ENCODE measurements around the gene DNAAF8. TPM values are rescaled to one million over a fixed set of nuclear protein-coding genes. Genes with fewer than 3 reads are reported as not detected.

The DNAAF8 gene
- total and polyA plus RNA-seq, 2 donors (not counting 3 experiments of a cell fraction or from before 2014, with no cell fraction given): 0.58 to 1.0 TPM

DNA sequence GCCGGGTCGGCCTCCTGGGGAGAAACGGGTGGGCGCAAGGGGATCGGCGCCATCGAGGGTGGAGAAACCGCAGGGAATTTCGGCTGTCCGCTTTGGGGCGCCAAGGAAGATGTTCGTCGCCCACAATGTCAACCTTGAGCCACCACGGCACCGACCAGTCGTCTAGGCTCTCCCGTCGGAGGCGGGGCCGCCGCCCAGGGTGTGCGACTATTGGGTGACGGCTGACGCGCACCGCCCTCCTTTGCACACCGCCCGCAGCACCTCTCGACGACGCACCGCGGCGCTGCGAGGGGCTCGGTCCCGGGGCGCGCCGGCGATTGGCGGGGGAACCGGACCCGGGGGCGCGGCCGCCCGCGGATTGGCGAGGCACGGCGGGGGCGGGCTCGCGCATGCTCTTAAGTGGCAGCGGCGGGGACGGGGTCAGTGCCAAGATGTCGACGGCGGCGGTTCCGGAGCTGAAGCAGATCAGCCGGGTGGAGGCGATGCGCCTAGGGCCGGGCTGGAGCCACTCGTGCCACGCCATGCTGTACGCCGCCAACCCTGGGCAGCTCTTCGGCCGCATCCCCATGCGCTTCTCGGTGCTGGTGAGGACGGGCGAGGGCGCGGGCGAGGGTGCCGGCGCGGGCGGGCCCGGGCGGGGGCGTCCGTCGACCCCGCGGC lies 40.9 kb upstream of the DNAAF8 start, which contains the start of gene NUDT16L1:
Gene NUDT16L1, plus strand, starts transcription at position 267 of the 660 bp plus-strand sequence. Its CDS starts 165 bp downstream, at position 432.
- peak within 1 kb of the TSS; percentile 32 for H3K27ac ChIP-seq (ENCODE audit: insufficient read depth, low read depth, low read length)
- H3K27me3 ChIP-seq (ENCODE audit: control insufficient read depth in 2 of 2, insufficient read depth in 2 of 2, low read length in 2 of 2): no peaks in the 10 kb centered on the region
- ChIA-PET CTCF (no interaction called here), POLR2A (no interaction called here)
- H3K4me1 ChIP-seq (ENCODE audit: control insufficient read depth, extremely low read depth, insufficient read depth, low read length): peaks cover 4% of the 10 kb centered on the region
- peak within 1 kb of the TSS; percentile 78 for H3K9ac ChIP-seq (replicated peaks; ENCODE audit: extremely low read depth, insufficient read depth, low read length)
- peak within 1 kb of the TSS; percentile 66 to 93 (median 79) for H3K4me3 ChIP-seq (replicated peaks in 1 of 3; ENCODE audit: insufficient read depth in 1 of 3, low read depth in 1 of 3, low read length in 3 of 3)
- dilution Hi-C loops (cut with MboI; ENCODE audit: extremely low pct_ligation_motif_present, low sequenced_read_pairs): no loop called here
- peak within 1 kb of the TSS; percentile 87 for H2AFZ ChIP-seq (ENCODE audit: low read depth, low read length)
- H3K79me2 ChIP-seq (ENCODE audit: control insufficient read depth, insufficient read depth, low read length): no peaks in the 10 kb centered on the region
- intact Hi-C loops (cut with micrococcal nuclease): loop anchor here (1.0 to 2.0 kb wide), 3 partner anchors 41 to 263 kb away; partner anchors contain the start of genes ANKS3, DNAAF8 and MGRN1
- TF ChIP-seq, protein P1, sequence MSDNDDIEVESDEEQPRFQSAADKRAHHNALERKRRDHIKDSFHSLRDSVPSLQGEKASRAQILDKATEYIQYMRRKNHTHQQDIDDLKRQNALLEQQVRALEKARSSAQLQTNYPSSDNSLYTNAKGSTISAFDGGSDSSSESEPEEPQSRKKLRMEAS (IDR thresholded peaks at IDR 0.05; ENCODE audit: insufficient read depth, insufficient read length): no peak
- peak; percentile 79 for TF ChIP-seq POLR2AphosphoS5 (IDR thresholded peaks at IDR 0.05; ENCODE audit: insufficient read depth, low read depth, low read length)
- peak; percentile 78 for TF ChIP-seq POLR2A (IDR thresholded peaks at IDR 0.05; ENCODE audit: low read depth, low read length)
- TF ChIP-seq CTCF (IDR thresholded peaks at IDR 0.05; ENCODE audit: extremely low read depth in 1 of 2, insufficient read depth in 1 of 2, low read depth in 1 of 2, low read length in 2 of 2): peak in 1 of 2 donors; percentile 19
- TF ChIP-seq EZH2 (IDR thresholded peaks at IDR 0.05; ENCODE audit: borderline replicate concordance, low read depth, low read length, severe bottlenecking): no peak
- no peak for TF ChIP-seq MYC (IDR thresholded peaks at IDR 0.05; ENCODE audit: low read depth, low read length)
- TF ChIP-seq FOS (IDR thresholded peaks at IDR 0.05; ENCODE audit: borderline replicate concordance, insufficient read depth, low read length): no peak
- no peak for TF ChIP-seq JUN (IDR thresholded peaks at IDR 0.05; ENCODE audit: borderline replicate concordance, insufficient read depth, insufficient read length, low read depth)
- no peak for TF ChIP-seq GATA2 (IDR thresholded peaks at IDR 0.05; ENCODE audit: insufficient read depth, insufficient read length, low read depth, low read length)
- peak; percentile 98 for DNase-seq (ENCODE audit: low read depth, low spot score)
- H3K9me3 ChIP-seq (replicated peaks; ENCODE audit: control insufficient read depth, insufficient read depth, low read length): no peaks in the 10 kb centered on the region
- peaks cover 0 to 24% of the 10 kb centered on the region in 2 experiments for H3K36me3 ChIP-seq (ENCODE audit: control insufficient read depth in 2 of 2, extremely low read depth in 1 of 2, insufficient read depth in 2 of 2, low read length in 2 of 2)
- FAIRE-seq: peak; percentile 94
- TSS peak; percentile 17 for BruUV-seq (replicated peaks)
- peak within 1 kb of the TSS; percentile 72 for H3K4me2 ChIP-seq (ENCODE audit: insufficient read depth, low read length)
- no peaks in the 10 kb centered on the region for H4K20me1 ChIP-seq (replicated peaks; ENCODE audit: control insufficient read depth, extremely low read depth, insufficient read depth, low read length)
- no peaks in the 10 kb centered on the region for H3K9me1 ChIP-seq (replicated peaks; ENCODE audit: control insufficient read depth, extremely low read depth, insufficient read depth, low read length)

Measured in endothelial cell of umbilical vein (primary cell).